Measurements from ENCODE around the gene ANXA2.
"Not testable (repeated sequence)": the region's sequence is repeated elsewhere in the genome, so short reads cannot be mapped to it uniquely, and the experiment has no call there.

ANXA2 gene

GRCh38 chr15:60351066-60351465 is 46.7 kb downstream of the ANXA2 start:
- no peak overlapping the region for H3K4me3 ChIP-seq (ENCODE audit: low read length)
- no peak for DNase-seq (ENCODE audit: low read depth, low spot score)

GRCh38 chr15:60350108-60350507 is 47.7 kb downstream of the ANXA2 start:
- no peak for DNase-seq (ENCODE audit: low read depth, low spot score)
- H3K4me3 ChIP-seq (ENCODE audit: low read length): no peak overlapping the region

- DNase-seq (ENCODE audit: low read depth, low spot score): no peak
- H3K4me3 ChIP-seq (ENCODE audit: low read length): no peak overlapping the region
These were observed 48.2 kb downstream of the ANXA2 start for GRCh38 chr15:60349589-60349988.

GRCh38 chr15:60347480-60348049 is 50.2 kb downstream of the ANXA2 start:
- no peak overlapping the region for H3K4me3 ChIP-seq (ENCODE audit: low read length)
- no peak for DNase-seq (ENCODE audit: low read depth, low spot score)

- no peak for DNase-seq (ENCODE audit: low read depth, low spot score)
These were observed 51.1 kb downstream of the ANXA2 start for GRCh38 chr15:60346653-60347052.

GRCh38 chr15:60346077-60346476 is 51.7 kb downstream of the ANXA2 start:
- H3K4me3 ChIP-seq (ENCODE audit: low read length): no peak overlapping the region
- no peak for DNase-seq (ENCODE audit: low read depth, low spot score)

More at GRCh38 chr15:60346653-60347052, 51.1 kb downstream of the ANXA2 start:
- H3K4me3 ChIP-seq (ENCODE audit: low read length): no peak overlapping the region

GRCh38 chr15:60345598-60345997 is 52.2 kb downstream of the ANXA2 start:
- DNase-seq (ENCODE audit: low read depth, low spot score): no peak

GRCh38 chr15:60344987-60345386 is 52.8 kb downstream of the ANXA2 start:
- H3K4me3 ChIP-seq (ENCODE audit: low read length): no peak overlapping the region
- no peak for DNase-seq (ENCODE audit: low read depth, low spot score)

More at GRCh38 chr15:60345598-60345997, 52.2 kb downstream of the ANXA2 start:
- H3K4me3 ChIP-seq (ENCODE audit: low read length): no peak overlapping the region

GRCh38 chr15:60344461-60344860 is 53.3 kb downstream of the ANXA2 start:
- no peak for DNase-seq (ENCODE audit: low read depth, low spot score)
- H3K4me3 ChIP-seq (ENCODE audit: low read length): no peak overlapping the region

GRCh38 chr15:60343221-60343970 is 54.4 kb downstream of the ANXA2 start:
- H3K4me3 ChIP-seq (ENCODE audit: low read length): no peak overlapping the region
- peak; percentile 12 for DNase-seq (ENCODE audit: low read depth, low spot score)

- H3K4me3 ChIP-seq (ENCODE audit: low read length): no peak overlapping the region
- no peak for DNase-seq (ENCODE audit: low read depth, low spot score)
These were observed 57.4 kb downstream of the ANXA2 start for GRCh38 chr15:60340207-60340921.

GRCh38 chr15:60339236-60339635 is 58.5 kb downstream of the ANXA2 start:
- H3K4me3 ChIP-seq (ENCODE audit: low read length): no peak overlapping the region

GRCh38 chr15:60338810-60339209 is 59.0 kb downstream of the ANXA2 start:
- no peak overlapping the region for H3K4me3 ChIP-seq (ENCODE audit: low read length)
- no peak for DNase-seq (ENCODE audit: low read depth, low spot score)

More at GRCh38 chr15:60339236-60339635, 58.5 kb downstream of the ANXA2 start:
- DNase-seq (ENCODE audit: low read depth, low spot score): no peak

- no peak overlapping the region for H3K4me3 ChIP-seq (ENCODE audit: low read length)
- DNase-seq (ENCODE audit: low read depth, low spot score): no peak
These were observed 60.7 kb downstream of the ANXA2 start for GRCh38 chr15:60337076-60337475.

GRCh38 chr15:60335296-60335695 is 62.5 kb downstream of the ANXA2 start:
- DNase-seq (ENCODE audit: low read depth, low spot score); H3K4me3 ChIP-seq (ENCODE audit: low read length): not testable (repeated sequence)

GRCh38 chr15:60328852-60329443 is 68.8 kb downstream of the ANXA2 start:
- DNase-seq (ENCODE audit: low read depth, low spot score): peak; percentile 7
- no peak overlapping the region for H3K4me3 ChIP-seq (ENCODE audit: low read length)

- H3K4me3 ChIP-seq (ENCODE audit: low read length): no peak overlapping the region
- peak; percentile 65 for DNase-seq (ENCODE audit: low read depth, low spot score)
These were observed 70.7 kb downstream of the ANXA2 start for GRCh38 chr15:60326824-60327654.

GRCh38 chr15:60326343-60326742 is 71.4 kb downstream of the ANXA2 start:
- no peak for DNase-seq (ENCODE audit: low read depth, low spot score)
- H3K4me3 ChIP-seq (ENCODE audit: low read length): no peak overlapping the region

- no peak for DNase-seq (ENCODE audit: low read depth, low spot score)
- no peak overlapping the region for H3K4me3 ChIP-seq (ENCODE audit: low read length)
These were observed 71.9 kb downstream of the ANXA2 start for GRCh38 chr15:60325905-60326304.

Measured in Jurkat, Clone E6-1 (cell line).